ENCODE results near the gene D2HGDH. TPM values are rescaled to one million over a fixed set of nuclear protein-coding genes. Genes with fewer than 3 reads are reported as not detected.

Gene D2HGDH
- total and polyA plus RNA-seq, 2 of the 13 experiments (the other 11 are each of a cell fraction or from before 2014, with no cell fraction given), result 19.2 to 20.3 TPM

DNA sequence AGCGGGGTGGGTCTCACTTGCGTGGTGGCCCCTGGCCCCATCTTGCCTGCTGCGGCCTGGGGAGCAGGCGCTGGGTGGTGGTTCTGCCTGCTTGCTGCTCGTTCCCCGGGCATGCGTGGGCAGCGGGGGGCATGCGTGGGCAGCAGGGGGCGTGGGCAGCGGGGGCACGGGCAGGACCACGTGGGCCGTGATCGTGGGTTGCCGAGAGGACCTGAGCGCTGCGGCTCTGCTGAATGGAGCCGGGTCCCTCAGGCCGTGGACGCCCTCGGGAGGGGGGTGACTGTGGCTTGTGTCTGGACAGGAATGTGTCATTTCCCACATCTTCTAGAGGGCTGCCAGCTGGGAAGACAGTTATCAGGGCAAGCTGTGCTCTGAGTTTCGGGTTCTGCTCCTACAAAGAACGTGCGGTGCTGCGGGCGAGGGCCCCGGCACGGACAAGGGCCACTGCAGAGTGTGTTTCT is 33.9 kb downstream of the D2HGDH start:
- Histone ChIP-seq H4K20me1 (ENCODE audit: insufficient read depth, low read length) (no peaks in the 10 kb centered on the region), H3K4me2 (ENCODE audit: low read depth, low read length) (no peak overlapping the region), H3K27me3 (ENCODE audit: control insufficient read depth in 1 of 2, insufficient read depth in 2 of 2, low read length in 2 of 2) (no peaks in the 10 kb centered on the region; a peak in 1 of 5 replicates), H3K4me1 (ENCODE audit: insufficient read depth, low read length) (peaks cover 41% of the 10 kb centered on the region), H2AFZ (ENCODE audit: low read length) (no peak overlapping the region), H3K4me3 (replicated peaks in 1 of 3; ENCODE audit: insufficient read depth in 1 of 3, low read depth in 2 of 3, low read length in 3 of 3) (no peak overlapping the region), H3K9ac (ENCODE audit: insufficient read depth, low read depth, low read length) (no peak overlapping the region), H3K27ac (ENCODE audit: extremely low read length, insufficient read depth, low read length) (peak overlapping the region; percentile 52), H3K79me2 (ENCODE audit: insufficient read depth, low read length) (peaks cover 24% of the 10 kb centered on the region), H3K9me3 (ENCODE audit: low read length) (no peaks in the 10 kb centered on the region), H3K36me3 (replicated peaks in 1 of 2; ENCODE audit: control insufficient read depth in 1 of 2, insufficient read depth in 2 of 2, low read length in 2 of 2) (no peaks in the 10 kb centered on the region; a peak in 1 of 5 replicates)
- ChIA-PET POLR2A (interaction anchor here (1.1 to 8.9 kb wide), 3 partner anchors 8 to 42 kb away, joined by 3 to 218 read pairs (median 5); partner anchors contain the start of genes D2HGDH and NEU4), CTCF (ENCODE audit: low intra/inter-chr PET ratio, low total read pairs) (no interaction called here)
- BruUV-seq (replicated peaks), result no TSS peak
- ATAC-seq, result no peak
- 95% methylated on average over 21 of the region's 29 CpGs for WGBS (ENCODE audit: low lambda C conversion rate)
- no peak for DNase-seq (ENCODE audit: low spot score)
- intact Hi-C loops (cut with micrococcal nuclease; ENCODE audit: unreplicated experiment) (no loop called here), in situ Hi-C loops (cut with HindIII; ENCODE audit: extremely low pct_ligation_motif_present, low pct_unique_long_range_greater_than_20kb) (no loop called here)
- no peak for FAIRE-seq
- no peak for TF ChIP-seq ZNF274 (CRISPR knock-in tag; IDR thresholded peaks at IDR 0.05)
- TF ChIP-seq, protein P1, sequence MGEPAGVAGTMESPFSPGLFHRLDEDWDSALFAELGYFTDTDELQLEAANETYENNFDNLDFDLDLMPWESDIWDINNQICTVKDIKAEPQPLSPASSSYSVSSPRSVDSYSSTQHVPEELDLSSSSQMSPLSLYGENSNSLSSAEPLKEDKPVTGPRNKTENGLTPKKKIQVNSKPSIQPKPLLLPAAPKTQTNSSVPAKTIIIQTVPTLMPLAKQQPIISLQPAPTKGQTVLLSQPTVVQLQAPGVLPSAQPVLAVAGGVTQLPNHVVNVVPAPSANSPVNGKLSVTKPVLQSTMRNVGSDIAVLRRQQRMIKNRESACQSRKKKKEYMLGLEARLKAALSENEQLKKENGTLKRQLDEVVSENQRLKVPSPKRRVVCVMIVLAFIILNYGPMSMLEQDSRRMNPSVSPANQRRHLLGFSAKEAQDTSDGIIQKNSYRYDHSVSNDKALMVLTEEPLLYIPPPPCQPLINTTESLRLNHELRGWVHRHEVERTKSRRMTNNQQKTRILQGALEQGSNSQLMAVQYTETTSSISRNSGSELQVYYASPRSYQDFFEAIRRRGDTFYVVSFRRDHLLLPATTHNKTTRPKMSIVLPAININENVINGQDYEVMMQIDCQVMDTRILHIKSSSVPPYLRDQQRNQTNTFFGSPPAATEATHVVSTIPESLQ (CRISPR knock-in tag; conservative IDR thresholded peaks at IDR 0.05), result no peak
- no peak for TF ChIP-seq YEATS2 (CRISPR knock-in tag; IDR thresholded peaks at IDR 0.05; ENCODE audit: borderline replicate concordance)
- TF ChIP-seq, protein P2, sequence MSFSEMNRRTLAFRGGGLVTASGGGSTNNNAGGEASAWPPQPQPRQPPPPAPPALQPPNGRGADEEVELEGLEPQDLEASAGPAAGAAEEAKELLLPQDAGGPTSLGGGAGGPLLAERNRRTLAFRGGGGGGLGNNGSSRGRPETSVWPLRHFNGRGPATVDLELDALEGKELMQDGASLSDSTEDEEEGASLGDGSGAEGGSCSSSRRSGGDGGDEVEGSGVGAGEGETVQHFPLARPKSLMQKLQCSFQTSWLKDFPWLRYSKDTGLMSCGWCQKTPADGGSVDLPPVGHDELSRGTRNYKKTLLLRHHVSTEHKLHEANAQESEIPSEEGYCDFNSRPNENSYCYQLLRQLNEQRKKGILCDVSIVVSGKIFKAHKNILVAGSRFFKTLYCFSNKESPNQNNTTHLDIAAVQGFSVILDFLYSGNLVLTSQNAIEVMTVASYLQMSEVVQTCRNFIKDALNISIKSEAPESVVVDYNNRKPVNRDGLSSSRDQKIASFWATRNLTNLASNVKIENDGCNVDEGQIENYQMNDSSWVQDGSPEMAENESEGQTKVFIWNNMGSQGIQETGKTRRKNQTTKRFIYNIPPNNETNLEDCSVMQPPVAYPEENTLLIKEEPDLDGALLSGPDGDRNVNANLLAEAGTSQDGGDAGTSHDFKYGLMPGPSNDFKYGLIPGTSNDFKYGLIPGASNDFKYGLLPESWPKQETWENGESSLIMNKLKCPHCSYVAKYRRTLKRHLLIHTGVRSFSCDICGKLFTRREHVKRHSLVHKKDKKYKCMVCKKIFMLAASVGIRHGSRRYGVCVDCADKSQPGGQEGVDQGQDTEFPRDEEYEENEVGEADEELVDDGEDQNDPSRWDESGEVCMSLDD (CRISPR knock-in tag; IDR thresholded peaks at IDR 0.05; ENCODE audit: borderline replicate concordance), result no peak
- TF ChIP-seq, protein P3, sequence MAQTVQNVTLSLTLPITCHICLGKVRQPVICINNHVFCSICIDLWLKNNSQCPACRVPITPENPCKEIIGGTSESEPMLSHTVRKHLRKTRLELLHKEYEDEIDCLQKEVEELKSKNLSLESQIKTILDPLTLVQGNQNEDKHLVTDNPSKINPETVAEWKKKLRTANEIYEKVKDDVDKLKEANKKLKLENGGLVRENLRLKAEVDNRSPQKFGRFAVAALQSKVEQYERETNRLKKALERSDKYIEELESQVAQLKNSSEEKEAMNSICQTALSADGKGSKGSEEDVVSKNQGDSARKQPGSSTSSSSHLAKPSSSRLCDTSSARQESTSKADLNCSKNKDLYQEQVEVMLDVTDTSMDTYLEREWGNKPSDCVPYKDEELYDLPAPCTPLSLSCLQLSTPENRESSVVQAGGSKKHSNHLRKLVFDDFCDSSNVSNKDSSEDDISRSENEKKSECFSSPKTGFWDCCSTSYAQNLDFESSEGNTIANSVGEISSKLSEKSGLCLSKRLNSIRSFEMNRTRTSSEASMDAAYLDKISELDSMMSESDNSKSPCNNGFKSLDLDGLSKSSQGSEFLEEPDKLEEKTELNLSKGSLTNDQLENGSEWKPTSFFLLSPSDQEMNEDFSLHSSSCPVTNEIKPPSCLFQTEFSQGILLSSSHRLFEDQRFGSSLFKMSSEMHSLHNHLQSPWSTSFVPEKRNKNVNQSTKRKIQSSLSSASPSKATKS (CRISPR knock-in tag; IDR thresholded peaks at IDR 0.05), result no peak
- TF ChIP-seq POGZ (CRISPR knock-in tag; IDR thresholded peaks at IDR 0.05), result no peak
- TF ChIP-seq, protein P4, sequence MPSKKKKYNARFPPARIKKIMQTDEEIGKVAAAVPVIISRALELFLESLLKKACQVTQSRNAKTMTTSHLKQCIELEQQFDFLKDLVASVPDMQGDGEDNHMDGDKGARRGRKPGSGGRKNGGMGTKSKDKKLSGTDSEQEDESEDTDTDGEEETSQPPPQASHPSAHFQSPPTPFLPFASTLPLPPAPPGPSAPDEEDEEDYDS (CRISPR knock-in tag; IDR thresholded peaks at IDR 0.05), result no peak
- TF ChIP-seq MZF1 (CRISPR knock-in tag; IDR thresholded peaks at IDR 0.05; ENCODE audit: borderline replicate concordance), result no peak
- no peak for TF ChIP-seq PCBP2 (optimal IDR thresholded peaks at IDR 0.05; ENCODE audit: low read depth, low read length, poor library complexity, severe bottlenecking)
- TF ChIP-seq ZSCAN31 (CRISPR knock-in tag; IDR thresholded peaks at IDR 0.05; ENCODE audit: low read depth), result no peak
- TF ChIP-seq, protein P5, sequence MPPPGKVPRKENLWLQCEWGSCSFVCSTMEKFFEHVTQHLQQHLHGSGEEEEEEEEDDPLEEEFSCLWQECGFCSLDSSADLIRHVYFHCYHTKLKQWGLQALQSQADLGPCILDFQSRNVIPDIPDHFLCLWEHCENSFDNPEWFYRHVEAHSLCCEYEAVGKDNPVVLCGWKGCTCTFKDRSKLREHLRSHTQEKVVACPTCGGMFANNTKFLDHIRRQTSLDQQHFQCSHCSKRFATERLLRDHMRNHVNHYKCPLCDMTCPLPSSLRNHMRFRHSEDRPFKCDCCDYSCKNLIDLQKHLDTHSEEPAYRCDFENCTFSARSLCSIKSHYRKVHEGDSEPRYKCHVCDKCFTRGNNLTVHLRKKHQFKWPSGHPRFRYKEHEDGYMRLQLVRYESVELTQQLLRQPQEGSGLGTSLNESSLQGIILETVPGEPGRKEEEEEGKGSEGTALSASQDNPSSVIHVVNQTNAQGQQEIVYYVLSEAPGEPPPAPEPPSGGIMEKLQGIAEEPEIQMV (CRISPR knock-in tag; IDR thresholded peaks at IDR 0.05; ENCODE audit: low read depth), result no peak
- TF ChIP-seq, protein P6, sequence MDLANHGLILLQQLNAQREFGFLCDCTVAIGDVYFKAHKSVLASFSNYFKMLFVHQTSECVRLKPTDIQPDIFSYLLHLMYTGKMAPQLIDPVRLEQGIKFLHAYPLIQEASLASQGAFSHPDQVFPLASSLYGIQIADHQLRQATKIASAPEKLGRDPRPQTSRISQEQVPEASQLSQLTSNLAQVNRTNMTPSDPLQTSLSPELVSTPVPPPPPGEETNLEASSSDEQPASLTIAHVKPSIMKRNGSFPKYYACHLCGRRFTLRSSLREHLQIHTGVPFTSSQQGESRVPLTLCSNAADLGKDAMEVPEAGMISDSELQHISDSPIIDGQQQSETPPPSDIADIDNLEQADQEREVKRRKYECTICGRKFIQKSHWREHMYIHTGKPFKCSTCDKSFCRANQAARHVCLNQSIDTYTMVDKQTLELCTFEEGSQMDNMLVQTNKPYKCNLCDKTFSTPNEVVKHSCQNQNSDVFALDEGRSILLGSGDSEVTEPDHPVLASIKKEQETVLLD (CRISPR knock-in tag; IDR thresholded peaks at IDR 0.05; ENCODE audit: low read depth), result no peak
- TF ChIP-seq TBP (CRISPR knock-in tag; IDR thresholded peaks at IDR 0.05), result no peak

Data from HepG2 (cell line).